Measurements from ENCODE around the gene ADAM23. TPM values are rescaled to one million over a fixed set of nuclear protein-coding genes. Genes with fewer than 3 reads are reported as not detected.

ADAM23 gene
- total and polyA plus RNA-seq, 2 experiments from 2014 or later, result 11.8 to 15.9 TPM

GRCh38 chr2:206614811-206615210 lies 171.5 kb downstream of the ADAM23 start:
- no peak overlapping the region for H3K4me2 ChIP-seq
- no peaks in the 10 kb centered on the region for H3F3A ChIP-seq (replicated peaks; ENCODE audit: low read depth)
- no peaks in the 10 kb centered on the region for H3K9me2 ChIP-seq (ENCODE audit: insufficient read depth)
- H3K27ac ChIP-seq (ENCODE audit: low read depth), result no peak overlapping the region
- no peak for TF ChIP-seq JUNB (IDR thresholded peaks at IDR 0.05; ENCODE audit: unreplicated experiment)
- no peak for TF ChIP-seq POLR2AphosphoS5 (IDR thresholded peaks at IDR 0.05; ENCODE audit: low read depth)
- TF ChIP-seq, protein P1, sequence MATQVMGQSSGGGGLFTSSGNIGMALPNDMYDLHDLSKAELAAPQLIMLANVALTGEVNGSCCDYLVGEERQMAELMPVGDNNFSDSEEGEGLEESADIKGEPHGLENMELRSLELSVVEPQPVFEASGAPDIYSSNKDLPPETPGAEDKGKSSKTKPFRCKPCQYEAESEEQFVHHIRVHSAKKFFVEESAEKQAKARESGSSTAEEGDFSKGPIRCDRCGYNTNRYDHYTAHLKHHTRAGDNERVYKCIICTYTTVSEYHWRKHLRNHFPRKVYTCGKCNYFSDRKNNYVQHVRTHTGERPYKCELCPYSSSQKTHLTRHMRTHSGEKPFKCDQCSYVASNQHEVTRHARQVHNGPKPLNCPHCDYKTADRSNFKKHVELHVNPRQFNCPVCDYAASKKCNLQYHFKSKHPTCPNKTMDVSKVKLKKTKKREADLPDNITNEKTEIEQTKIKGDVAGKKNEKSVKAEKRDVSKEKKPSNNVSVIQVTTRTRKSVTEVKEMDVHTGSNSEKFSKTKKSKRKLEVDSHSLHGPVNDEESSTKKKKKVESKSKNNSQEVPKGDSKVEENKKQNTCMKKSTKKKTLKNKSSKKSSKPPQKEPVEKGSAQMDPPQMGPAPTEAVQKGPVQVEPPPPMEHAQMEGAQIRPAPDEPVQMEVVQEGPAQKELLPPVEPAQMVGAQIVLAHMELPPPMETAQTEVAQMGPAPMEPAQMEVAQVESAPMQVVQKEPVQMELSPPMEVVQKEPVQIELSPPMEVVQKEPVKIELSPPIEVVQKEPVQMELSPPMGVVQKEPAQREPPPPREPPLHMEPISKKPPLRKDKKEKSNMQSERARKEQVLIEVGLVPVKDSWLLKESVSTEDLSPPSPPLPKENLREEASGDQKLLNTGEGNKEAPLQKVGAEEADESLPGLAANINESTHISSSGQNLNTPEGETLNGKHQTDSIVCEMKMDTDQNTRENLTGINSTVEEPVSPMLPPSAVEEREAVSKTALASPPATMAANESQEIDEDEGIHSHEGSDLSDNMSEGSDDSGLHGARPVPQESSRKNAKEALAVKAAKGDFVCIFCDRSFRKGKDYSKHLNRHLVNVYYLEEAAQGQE (IDR thresholded peaks at IDR 0.05; ENCODE audit: unreplicated experiment), result no peak
- TF ChIP-seq ZNF331 (CRISPR knock-in tag; IDR thresholded peaks at IDR 0.05; ENCODE audit: low read depth), result no peak
- no peak for TF ChIP-seq ZNF462 (CRISPR knock-in tag; IDR thresholded peaks at IDR 0.05)
- no peak for TF ChIP-seq CREB1 (CRISPR knock-in tag; IDR thresholded peaks at IDR 0.05; ENCODE audit: low read depth)
- TF ChIP-seq STAT1 (IDR thresholded peaks at IDR 0.05; ENCODE audit: unreplicated experiment), result no peak
- TF ChIP-seq NANOG (IDR thresholded peaks at IDR 0.05; ENCODE audit: borderline replicate concordance), result no peak
- TF ChIP-seq, protein P2, sequence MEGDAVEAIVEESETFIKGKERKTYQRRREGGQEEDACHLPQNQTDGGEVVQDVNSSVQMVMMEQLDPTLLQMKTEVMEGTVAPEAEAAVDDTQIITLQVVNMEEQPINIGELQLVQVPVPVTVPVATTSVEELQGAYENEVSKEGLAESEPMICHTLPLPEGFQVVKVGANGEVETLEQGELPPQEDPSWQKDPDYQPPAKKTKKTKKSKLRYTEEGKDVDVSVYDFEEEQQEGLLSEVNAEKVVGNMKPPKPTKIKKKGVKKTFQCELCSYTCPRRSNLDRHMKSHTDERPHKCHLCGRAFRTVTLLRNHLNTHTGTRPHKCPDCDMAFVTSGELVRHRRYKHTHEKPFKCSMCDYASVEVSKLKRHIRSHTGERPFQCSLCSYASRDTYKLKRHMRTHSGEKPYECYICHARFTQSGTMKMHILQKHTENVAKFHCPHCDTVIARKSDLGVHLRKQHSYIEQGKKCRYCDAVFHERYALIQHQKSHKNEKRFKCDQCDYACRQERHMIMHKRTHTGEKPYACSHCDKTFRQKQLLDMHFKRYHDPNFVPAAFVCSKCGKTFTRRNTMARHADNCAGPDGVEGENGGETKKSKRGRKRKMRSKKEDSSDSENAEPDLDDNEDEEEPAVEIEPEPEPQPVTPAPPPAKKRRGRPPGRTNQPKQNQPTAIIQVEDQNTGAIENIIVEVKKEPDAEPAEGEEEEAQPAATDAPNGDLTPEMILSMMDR (conservative IDR thresholded peaks at IDR 0.05; ENCODE audit: low read depth in 2 of 2), result no peak
- H3K4me3 Mint-ChIP-seq, result no peak overlapping the region
- no peaks in the 10 kb centered on the region for H3K27me3 ChIP-seq (ENCODE audit: insufficient read depth)
- no peaks in the 10 kb centered on the region for H3K9me3 Mint-ChIP-seq
- H3K4me1 ChIP-seq (ENCODE audit: insufficient read depth), result no peaks in the 10 kb centered on the region
- no peak overlapping the region for H2AFZ ChIP-seq
- no peaks in the 10 kb centered on the region for H3K36me3 ChIP-seq (ENCODE audit: insufficient read depth)
- H3K79me2 ChIP-seq (replicated peaks; ENCODE audit: insufficient read depth), result no peaks in the 10 kb centered on the region
- no peak overlapping the region for H3K4me3 ChIP-seq
- peaks cover 4% of the 10 kb centered on the region for H3K27me3 Mint-ChIP-seq (ENCODE audit: insufficient read depth, low read depth, poor library complexity)
- ATAC-seq, result no peak; the same call in 2 of the 3 replicates
- DNase-seq (ENCODE audit: low spot score), result peak; percentile 15
- H3K36me3 Mint-ChIP-seq (ENCODE audit: low read depth), result peaks cover 3% of the 10 kb centered on the region; the same call in 2 of the 3 replicates
- H4K20me1 ChIP-seq (replicated peaks; ENCODE audit: insufficient read depth), result no peaks in the 10 kb centered on the region
- peak overlapping the region; percentile 69; the same call in 1 of the 2 replicates for H3K27ac Mint-ChIP-seq
- H3K4me1 Mint-ChIP-seq, result peaks cover 2% of the 10 kb centered on the region; the same call in 1 of the 3 replicates

Measured in GM23338 (cell line).